Gastroesophageal sphincter (tissue), 3 donors: Measurements from ENCODE around the gene SPG7.

Experiments used
- EP300 ChIP-seq: sonication (generic); formaldehyde crosslinking; IDR thresholded peaks from one replicate; pipeline ENCODE4 v1.6.1; 2017; ENCODE audit warnings: antibody characterized with exemption, mild to moderate bottlenecking
- POLR2A ChIP-seq, 2 donors: fragments of 450-650 bp; IDR thresholded peaks; one replicate each; pipeline ENCODE4 v1.6.1; 2017; ENCODE audit warnings: antibody characterized with exemption in 2 of 2, mild to moderate bottlenecking in 2 of 2, moderate library complexity in 1 of 2
- POLR2AphosphoS5 ChIP-seq: sonication (generic); formaldehyde crosslinking; IDR thresholded peaks from one replicate; pipeline ENCODE4 v1.6.1; 2017; ENCODE audit warnings: antibody characterized with exemption
- TF ChIP-seq, protein P1 (sequence below), 4 experiments: fragments of 200-600 bp in 2 of 4; fragments of 450-650 bp in 2 of 4; sonication (generic) in 1 of 4; IDR thresholded peaks; one replicate each; pipeline ENCODE4 v1.5.1; 2017 to 2019; ENCODE audit warnings: antibody characterized with exemption in 4 of 4, mild to moderate bottlenecking in 2 of 4, moderate library complexity in 2 of 4

DNA sequence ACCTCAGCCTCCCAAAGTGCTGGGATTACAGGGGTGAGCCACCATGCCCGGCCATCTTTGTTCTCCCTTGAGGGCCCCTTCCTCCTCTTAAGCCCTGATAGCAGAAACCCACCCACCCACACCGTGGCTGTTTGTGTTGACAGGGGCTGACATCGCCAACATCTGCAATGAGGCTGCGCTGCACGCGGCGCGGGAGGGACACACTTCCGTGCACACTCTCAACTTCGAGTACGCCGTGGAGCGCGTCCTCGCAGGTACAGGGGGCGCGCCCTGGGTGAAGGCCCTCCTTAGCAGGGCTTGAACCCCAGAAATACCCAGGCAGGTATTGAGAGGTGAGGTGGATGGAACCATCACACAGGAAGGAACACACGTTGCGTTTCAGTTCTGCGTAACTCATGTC is 39.7 kb downstream of the SPG7 start:
- TF ChIP-seq, protein P1, sequence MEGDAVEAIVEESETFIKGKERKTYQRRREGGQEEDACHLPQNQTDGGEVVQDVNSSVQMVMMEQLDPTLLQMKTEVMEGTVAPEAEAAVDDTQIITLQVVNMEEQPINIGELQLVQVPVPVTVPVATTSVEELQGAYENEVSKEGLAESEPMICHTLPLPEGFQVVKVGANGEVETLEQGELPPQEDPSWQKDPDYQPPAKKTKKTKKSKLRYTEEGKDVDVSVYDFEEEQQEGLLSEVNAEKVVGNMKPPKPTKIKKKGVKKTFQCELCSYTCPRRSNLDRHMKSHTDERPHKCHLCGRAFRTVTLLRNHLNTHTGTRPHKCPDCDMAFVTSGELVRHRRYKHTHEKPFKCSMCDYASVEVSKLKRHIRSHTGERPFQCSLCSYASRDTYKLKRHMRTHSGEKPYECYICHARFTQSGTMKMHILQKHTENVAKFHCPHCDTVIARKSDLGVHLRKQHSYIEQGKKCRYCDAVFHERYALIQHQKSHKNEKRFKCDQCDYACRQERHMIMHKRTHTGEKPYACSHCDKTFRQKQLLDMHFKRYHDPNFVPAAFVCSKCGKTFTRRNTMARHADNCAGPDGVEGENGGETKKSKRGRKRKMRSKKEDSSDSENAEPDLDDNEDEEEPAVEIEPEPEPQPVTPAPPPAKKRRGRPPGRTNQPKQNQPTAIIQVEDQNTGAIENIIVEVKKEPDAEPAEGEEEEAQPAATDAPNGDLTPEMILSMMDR (IDR thresholded peaks at IDR 0.05), result no peak
- TF ChIP-seq POLR2AphosphoS5 (no peak), EP300 (no peak), POLR2A (IDR thresholded peaks at IDR 0.05) (no peak)
